Osteoblast (primary cell): ENCODE measurements around the gene MAP3K9. TPM values are rescaled to one million over a fixed set of nuclear protein-coding genes. Genes with fewer than 3 reads are reported as not detected.

Experiments used
- DNase-seq: peaks from one replicate; pipeline ENCODE4 v3.0.0; 2011; ENCODE audit warnings: low spot score, mixed read lengths; ENCODE audit not compliant: insufficient read length; ENCODE audit errors: missing footprints
- H2AFZ ChIP-seq: 2 replicates; pipeline ENCODE4 v1.6.0; 2011; ENCODE audit warnings: mild to moderate bottlenecking, low read length
- H3K27ac ChIP-seq: 2 replicates; pipeline ENCODE4 v1.5.1; 2011; ENCODE audit warnings: mild to moderate bottlenecking, low read depth, low read length, moderate library complexity
- H3K27me3 ChIP-seq: 2 replicates; pipeline ENCODE4 v1.6.0; 2012; ENCODE audit warnings: mild to moderate bottlenecking, control low read depth, inconsistent platforms, low read length, moderate library complexity; ENCODE audit not compliant: insufficient read depth
- H3K36me3 ChIP-seq: 2 replicates; pipeline ENCODE4 v1.5.1; 2011; ENCODE audit warnings: mild to moderate bottlenecking, low read length, control low read depth, moderate library complexity; ENCODE audit not compliant: insufficient read depth
- H3K4me1 ChIP-seq: 2 replicates; pipeline ENCODE4 v1.5.1; 2011; ENCODE audit warnings: mild to moderate bottlenecking, low read length, control low read depth, moderate library complexity; ENCODE audit not compliant: insufficient read depth
- H3K4me2 ChIP-seq: 2 replicates; pipeline ENCODE4 v1.6.0; 2011; ENCODE audit warnings: mild to moderate bottlenecking, low read length; ENCODE audit not compliant: insufficient read depth
- H3K4me3 ChIP-seq: fragments of 200-600 bp; sonication (generic); 3 replicates; pipeline ENCODE4 v1.5.1; 2012; ENCODE audit warnings: mild to moderate bottlenecking, low read length, inconsistent platforms; ENCODE audit not compliant: insufficient read depth
- H3K79me2 ChIP-seq: 2 replicates; pipeline ENCODE4 v1.6.0; 2012; ENCODE audit warnings: mild to moderate bottlenecking, low read length, control low read depth, inconsistent platforms; ENCODE audit not compliant: insufficient read depth
- H3K9me3 ChIP-seq: 2 replicates; pipeline ENCODE4 v1.5.1; 2011; ENCODE audit warnings: low read depth, low read length, control low read depth
- H4K20me1 ChIP-seq: 2 replicates; pipeline ENCODE4 v1.6.0; 2012; ENCODE audit warnings: mild to moderate bottlenecking, low read length, control low read depth; ENCODE audit not compliant: insufficient read depth
- CTCF ChIP-seq: IDR thresholded peaks from 2 replicates; pipeline ENCODE4 v1.5.1; 2011; ENCODE audit warnings: mild to moderate bottlenecking, low read depth, low read length, moderate library complexity; ENCODE audit errors: extremely low read depth
- total RNA-seq: library from RNA; depleted of rRNA; stranded (reverse); fragments of >200 nt; gene quantifications from 2 replicates; pipeline ENCODE4 v1.2.3, GENCODE V29; 2012

Gene MAP3K9
- total RNA-seq, 1 donor: under 0.01 TPM

- H3K79me2 ChIP-seq: no peaks in the 10 kb centered on the region
- TF ChIP-seq CTCF: no peak
- DNase-seq: no peak
Measured at GRCh38 chr14:70759398-70759797, 49.9 kb downstream of the MAP3K9 start.

GRCh38 chr14:70755655-70756054, 53.7 kb downstream of the MAP3K9 start:
- Histone ChIP-seq H3K9me3 (no peaks in the 10 kb centered on the region), H4K20me1 (no peaks in the 10 kb centered on the region), H3K79me2 (no peaks in the 10 kb centered on the region), H2AFZ (no peak overlapping the region), H3K27me3 (peaks cover 2% of the 10 kb centered on the region), H3K36me3 (no peaks in the 10 kb centered on the region), H3K4me3 (no peak overlapping the region), H3K4me1 (no peaks in the 10 kb centered on the region), H3K27ac (no peak overlapping the region), H3K4me2 (no peak overlapping the region)
- no peak for DNase-seq
- no peak for TF ChIP-seq CTCF

More at GRCh38 chr14:70759398-70759797, 49.9 kb downstream of the MAP3K9 start:
- no peaks in the 10 kb centered on the region for H3K9me3 ChIP-seq
- H3K27me3 ChIP-seq: peaks cover 2% of the 10 kb centered on the region
- H3K4me2 ChIP-seq: no peak overlapping the region
- no peak overlapping the region for H3K4me3 ChIP-seq
- H4K20me1 ChIP-seq: no peaks in the 10 kb centered on the region
- H3K27ac ChIP-seq: no peak overlapping the region
- H3K4me1 ChIP-seq: no peaks in the 10 kb centered on the region
- H3K36me3 ChIP-seq: no peaks in the 10 kb centered on the region
- no peak overlapping the region for H2AFZ ChIP-seq

- H4K20me1 ChIP-seq: no peaks in the 10 kb centered on the region
- H3K4me1 ChIP-seq: no peaks in the 10 kb centered on the region
- no peaks in the 10 kb centered on the region for H3K36me3 ChIP-seq
- DNase-seq: no peak
- TF ChIP-seq CTCF: no peak
- no peak overlapping the region for H3K4me2 ChIP-seq
- H2AFZ ChIP-seq: no peak overlapping the region
- H3K27ac ChIP-seq: no peak overlapping the region
- H3K79me2 ChIP-seq: no peaks in the 10 kb centered on the region
- H3K9me3 ChIP-seq: no peaks in the 10 kb centered on the region
- no peak overlapping the region for H3K4me3 ChIP-seq
- H3K27me3 ChIP-seq: peaks cover 3% of the 10 kb centered on the region
Measured at GRCh38 chr14:70754991-70755390, 54.3 kb downstream of the MAP3K9 start.

GRCh38 chr14:70753518-70753953, 55.8 kb downstream of the MAP3K9 start:
- no peak for TF ChIP-seq CTCF

More at GRCh38 chr14:70753518-70753953, 55.8 kb downstream of the MAP3K9 start:
- H3K79me2 ChIP-seq: no peaks in the 10 kb centered on the region
- no peaks in the 10 kb centered on the region for H4K20me1 ChIP-seq
- H3K4me1 ChIP-seq: no peaks in the 10 kb centered on the region
- H3K27ac ChIP-seq: no peak overlapping the region
- H3K36me3 ChIP-seq: no peaks in the 10 kb centered on the region
- DNase-seq: no peak
- no peak overlapping the region for H2AFZ ChIP-seq
- H3K4me3 ChIP-seq: no peak overlapping the region
- H3K4me2 ChIP-seq: no peak overlapping the region
- no peaks in the 10 kb centered on the region for H3K9me3 ChIP-seq
- H3K27me3 ChIP-seq: peaks cover 4% of the 10 kb centered on the region
